Epithelial cell of esophagus (primary cell): Measurements from ENCODE around the gene BAX.

ENCODE experiments used
- DNase-seq: peaks from one replicate; pipeline ENCODE4 v3.0.0; 2010; ENCODE audit warnings: low read depth
- H3K4me3 ChIP-seq: 2 replicates; pipeline ENCODE4 v1.5.1; 2011; ENCODE audit warnings: mild to moderate bottlenecking, low read length, control low read depth
- TF ChIP-seq, protein P1 (sequence below): IDR thresholded peaks from 2 replicates; pipeline ENCODE4 v1.5.1; 2011; ENCODE audit warnings: low read depth, mild to moderate bottlenecking, low read length, control low read depth, inconsistent platforms; ENCODE audit not compliant: insufficient read depth; ENCODE audit errors: missing control alignments

Gene BAX

DNA sequence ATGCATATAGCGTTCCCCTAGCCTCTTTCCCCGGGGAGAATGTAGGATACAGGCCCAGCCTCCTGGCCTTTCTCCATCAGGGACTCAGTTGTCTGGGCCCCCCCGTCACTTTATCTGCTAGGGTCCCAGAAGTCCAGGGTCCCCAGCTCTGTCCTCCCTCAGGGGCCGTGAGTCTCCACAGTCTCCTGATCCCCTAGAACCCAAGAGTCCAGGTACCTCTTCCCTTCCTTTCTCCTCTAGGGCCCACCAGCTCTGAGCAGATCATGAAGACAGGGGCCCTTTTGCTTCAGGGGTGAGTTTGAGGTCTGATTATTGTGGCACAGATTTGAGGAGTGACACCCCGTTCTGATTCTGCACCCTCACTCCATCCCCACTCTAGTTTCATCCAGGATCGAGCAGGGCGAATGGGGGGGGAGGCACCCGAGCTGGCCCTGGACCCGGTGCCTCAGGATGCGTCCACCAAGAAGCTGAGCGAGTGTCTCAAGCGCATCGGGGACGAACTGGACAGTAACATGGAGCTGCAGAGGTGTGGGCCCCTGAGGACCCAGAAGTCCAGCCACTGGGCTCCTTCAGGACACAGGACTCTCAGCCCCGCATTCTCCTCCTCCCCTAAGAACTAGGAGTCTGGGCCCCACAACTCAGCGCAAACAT lies 758 bp downstream of the BAX start:
- TF ChIP-seq, protein P1, sequence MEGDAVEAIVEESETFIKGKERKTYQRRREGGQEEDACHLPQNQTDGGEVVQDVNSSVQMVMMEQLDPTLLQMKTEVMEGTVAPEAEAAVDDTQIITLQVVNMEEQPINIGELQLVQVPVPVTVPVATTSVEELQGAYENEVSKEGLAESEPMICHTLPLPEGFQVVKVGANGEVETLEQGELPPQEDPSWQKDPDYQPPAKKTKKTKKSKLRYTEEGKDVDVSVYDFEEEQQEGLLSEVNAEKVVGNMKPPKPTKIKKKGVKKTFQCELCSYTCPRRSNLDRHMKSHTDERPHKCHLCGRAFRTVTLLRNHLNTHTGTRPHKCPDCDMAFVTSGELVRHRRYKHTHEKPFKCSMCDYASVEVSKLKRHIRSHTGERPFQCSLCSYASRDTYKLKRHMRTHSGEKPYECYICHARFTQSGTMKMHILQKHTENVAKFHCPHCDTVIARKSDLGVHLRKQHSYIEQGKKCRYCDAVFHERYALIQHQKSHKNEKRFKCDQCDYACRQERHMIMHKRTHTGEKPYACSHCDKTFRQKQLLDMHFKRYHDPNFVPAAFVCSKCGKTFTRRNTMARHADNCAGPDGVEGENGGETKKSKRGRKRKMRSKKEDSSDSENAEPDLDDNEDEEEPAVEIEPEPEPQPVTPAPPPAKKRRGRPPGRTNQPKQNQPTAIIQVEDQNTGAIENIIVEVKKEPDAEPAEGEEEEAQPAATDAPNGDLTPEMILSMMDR, result no peak
- no peak for DNase-seq
- H3K4me3 ChIP-seq, result peak overlapping the region; percentile 97

DNA sequence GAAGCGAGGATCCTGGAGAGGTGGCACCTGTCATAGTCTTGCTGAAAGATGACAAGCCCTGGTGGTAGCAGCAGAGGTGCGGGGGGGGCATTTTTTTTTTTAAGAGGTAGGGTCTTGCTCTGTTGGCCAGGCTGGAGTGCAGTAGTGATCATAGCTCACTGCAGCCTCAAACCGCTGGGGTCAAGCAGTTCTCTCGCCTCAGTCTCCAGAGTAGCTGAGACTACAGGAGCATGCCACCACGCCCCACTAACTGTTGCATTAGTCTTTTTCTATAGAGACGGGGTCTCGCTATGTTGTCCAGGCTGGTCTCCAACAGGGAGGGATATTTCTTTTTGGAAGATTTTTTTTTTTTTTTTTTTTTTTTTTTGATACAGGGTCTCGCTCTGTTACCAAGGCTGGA lies 3.3 kb downstream of the BAX start:
- TF ChIP-seq, protein P1, result no peak
- no peak overlapping the region for H3K4me3 ChIP-seq
- no peak for DNase-seq

DNA sequence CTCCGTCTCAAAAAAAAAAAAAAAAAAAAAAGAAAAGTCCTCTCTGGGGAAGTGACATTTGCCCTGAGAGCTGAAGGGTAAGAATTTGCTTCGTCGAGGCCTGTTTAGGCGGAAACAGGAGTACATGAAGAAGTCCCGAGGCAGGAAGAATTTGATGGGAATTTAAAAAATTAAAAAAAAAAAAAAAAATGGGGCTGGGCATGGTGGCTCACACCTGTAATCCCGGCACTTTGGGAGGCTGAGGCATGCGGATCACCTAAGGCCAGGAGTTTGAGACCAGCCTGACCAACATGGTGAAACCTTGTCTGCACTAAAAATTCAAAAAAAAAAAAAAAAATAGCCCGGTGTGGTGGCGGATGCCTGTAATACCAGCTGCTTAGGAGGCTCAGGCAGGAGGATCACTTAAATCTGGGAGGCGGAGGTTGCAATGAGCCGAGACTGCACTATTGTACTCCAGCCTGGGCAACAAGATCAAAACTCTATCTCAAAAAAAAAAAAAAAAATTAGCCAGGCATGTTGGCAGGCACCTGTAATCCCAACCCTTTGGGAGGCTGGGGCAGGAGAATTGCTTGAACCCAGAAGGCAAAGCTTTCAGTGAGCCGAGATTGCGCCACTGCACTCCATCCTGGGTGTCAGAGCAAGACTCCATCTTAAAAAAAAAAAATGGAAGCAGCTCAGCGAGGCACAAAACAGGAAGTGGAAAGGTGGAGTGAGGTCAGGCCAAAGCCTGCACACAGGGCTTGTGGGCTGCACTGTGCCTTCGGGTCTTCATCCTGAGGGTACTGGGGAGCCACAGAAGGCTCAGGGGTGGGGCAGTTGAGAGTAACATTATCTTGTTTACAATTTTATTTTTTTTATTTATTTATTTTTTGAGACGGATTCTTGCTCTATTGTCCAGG lies 4.9 kb downstream of the BAX start:
- no peak for DNase-seq
- H3K4me3 ChIP-seq, result no peak overlapping the region
- TF ChIP-seq, protein P1, result no peak

DNA sequence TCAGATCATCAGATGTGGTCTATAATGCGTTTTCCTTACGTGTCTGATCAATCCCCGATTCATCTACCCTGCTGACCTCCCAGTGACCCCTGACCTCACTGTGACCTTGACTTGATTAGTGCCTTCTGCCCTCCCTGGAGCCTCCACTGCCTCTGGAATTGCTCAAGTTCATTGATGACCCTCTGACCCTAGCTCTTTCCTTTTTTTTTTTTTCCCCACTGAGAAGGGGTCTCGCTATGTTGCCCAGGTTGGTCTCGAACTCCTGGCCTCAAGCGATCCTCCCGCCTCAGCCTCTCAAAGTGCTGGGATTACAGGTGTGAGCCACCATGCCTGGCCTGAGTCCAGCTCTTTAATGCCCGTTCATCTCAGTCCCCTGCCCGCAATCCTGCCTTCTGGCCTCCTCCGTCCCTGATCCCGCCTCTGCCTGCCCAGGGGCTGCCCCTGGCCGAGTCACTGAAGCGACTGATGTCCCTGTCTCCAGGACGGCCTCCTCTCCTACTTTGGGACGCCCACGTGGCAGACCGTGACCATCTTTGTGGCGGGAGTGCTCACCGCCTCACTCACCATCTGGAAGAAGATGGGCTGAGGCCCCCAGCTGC lies 6.5 kb downstream of the BAX start:
- TF ChIP-seq, protein P1, result no peak
- DNase-seq, result no peak
- H3K4me3 ChIP-seq, result no peak overlapping the region

DNA sequence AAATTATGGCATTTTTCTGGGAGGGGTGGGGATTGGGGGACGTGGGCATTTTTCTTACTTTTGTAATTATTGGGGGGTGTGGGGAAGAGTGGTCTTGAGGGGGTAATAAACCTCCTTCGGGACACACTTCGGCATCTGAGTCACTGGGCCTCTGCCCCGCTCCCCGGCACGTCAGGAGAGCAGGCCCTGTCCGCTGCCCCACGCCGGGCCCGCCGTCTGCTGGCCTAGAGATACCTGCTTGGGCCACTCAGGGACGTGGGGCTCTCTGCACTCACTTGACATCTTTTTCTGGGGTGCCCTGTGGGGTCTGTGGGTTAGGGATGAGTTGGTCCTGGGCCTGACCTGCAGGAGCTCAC lies 7.0 kb downstream of the BAX start:
- no peak overlapping the region for H3K4me3 ChIP-seq
- TF ChIP-seq, protein P1, result no peak
- no peak for DNase-seq

DNA sequence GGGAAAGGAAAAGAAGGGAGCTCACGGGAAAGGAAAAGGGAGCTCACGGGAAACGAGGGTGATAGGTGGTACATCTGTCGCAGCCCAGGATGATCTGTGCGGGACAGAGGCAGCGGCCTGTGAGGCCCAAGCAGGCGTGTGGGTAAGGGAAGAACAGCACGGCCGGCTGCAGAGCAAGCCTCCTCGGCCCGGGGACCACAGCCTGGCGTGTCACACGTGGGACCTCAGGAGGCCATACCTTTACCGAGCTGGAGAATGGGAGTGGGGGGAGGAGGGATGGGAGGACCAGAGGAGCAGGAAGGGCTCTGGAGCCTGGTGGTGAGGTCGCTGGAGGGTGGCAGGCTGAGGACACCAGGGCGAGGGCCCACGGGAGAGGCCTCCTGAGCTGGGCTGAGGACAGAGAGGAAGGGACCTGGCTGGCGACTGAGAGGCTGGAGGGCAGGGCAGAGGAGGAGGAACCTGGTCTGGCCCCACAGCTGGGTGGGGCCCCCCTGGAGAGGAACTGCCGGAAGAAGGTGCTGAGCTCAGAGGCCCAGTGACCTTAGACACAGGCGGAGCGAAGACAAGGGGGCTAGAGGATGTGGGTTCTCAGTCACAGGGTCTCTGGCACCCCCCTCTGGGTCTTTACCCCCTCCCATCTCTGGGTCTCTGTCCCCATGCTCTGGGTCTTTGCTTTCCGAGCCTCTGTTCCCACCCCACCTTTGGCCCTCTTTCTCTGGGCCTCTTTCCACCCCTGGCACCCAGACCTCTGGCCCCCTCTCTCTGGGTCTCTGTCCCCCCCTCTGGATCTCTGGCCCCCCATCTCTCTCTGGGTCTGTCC lies 7.6 kb downstream of the BAX start:
- DNase-seq, result peak; percentile 11
- H3K4me3 ChIP-seq, result no peak overlapping the region
- TF ChIP-seq, protein P1, result no peak
